ENCODE measurements around the gene CCDC127.
"Not testable (repeated sequence)": the region's sequence is repeated elsewhere in the genome, so short reads cannot be mapped to it uniquely, and the experiment has no call there.

DNA sequence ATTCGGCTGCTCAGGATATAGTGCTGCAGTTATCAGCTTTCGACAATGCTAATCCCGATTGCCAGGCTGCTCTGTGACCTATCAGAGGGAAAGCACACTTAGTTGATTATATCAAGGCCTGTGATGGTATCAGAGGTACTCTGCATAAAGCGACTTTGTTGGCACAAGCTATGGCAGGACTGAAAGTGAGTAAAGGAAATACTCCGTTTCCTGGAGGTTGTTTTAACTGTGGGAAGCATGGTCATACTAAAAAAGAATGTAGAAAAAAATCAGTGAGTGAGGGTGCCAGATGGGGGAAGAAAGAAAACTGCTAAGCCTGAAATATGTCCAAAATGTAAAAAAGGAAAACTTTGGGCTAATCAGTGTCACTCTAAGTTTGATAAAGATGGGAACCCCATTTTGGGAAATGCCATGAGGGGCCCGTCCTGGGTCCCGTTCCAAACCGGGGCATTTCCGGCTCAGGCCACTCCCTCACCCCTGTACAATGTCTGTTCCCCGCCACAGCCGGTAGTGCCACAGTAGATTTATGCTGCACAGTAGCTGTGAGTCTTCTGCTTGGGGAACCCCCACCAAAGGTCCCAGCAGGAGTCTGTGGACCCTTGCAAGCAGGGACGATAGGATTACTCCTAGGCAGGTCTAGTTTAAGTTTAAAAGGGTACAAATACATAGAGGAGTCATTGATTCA, 25.9 kb upstream of the CCDC127 start:
- not testable (repeated sequence) for TF ChIP-seq POLR2A (IDR thresholded peaks at IDR 0.05)
- TF ChIP-seq, protein P1, sequence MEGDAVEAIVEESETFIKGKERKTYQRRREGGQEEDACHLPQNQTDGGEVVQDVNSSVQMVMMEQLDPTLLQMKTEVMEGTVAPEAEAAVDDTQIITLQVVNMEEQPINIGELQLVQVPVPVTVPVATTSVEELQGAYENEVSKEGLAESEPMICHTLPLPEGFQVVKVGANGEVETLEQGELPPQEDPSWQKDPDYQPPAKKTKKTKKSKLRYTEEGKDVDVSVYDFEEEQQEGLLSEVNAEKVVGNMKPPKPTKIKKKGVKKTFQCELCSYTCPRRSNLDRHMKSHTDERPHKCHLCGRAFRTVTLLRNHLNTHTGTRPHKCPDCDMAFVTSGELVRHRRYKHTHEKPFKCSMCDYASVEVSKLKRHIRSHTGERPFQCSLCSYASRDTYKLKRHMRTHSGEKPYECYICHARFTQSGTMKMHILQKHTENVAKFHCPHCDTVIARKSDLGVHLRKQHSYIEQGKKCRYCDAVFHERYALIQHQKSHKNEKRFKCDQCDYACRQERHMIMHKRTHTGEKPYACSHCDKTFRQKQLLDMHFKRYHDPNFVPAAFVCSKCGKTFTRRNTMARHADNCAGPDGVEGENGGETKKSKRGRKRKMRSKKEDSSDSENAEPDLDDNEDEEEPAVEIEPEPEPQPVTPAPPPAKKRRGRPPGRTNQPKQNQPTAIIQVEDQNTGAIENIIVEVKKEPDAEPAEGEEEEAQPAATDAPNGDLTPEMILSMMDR (IDR thresholded peaks at IDR 0.05 in 8 of 11, conservative IDR thresholded peaks at IDR 0.05 in 3 of 11) = not testable (repeated sequence)

Data from spleen (tissue), 7 donors.